Raji (cell line): Measurements from ENCODE around the gene TBC1D10B.

ENCODE experiments used
- POLR2A ChIP-seq: IDR thresholded peaks from 2 replicates; pipeline ENCODE4 v1.6.1; 2011; ENCODE audit warnings: low read depth, low read length, control low read depth; ENCODE audit not compliant: insufficient read depth

The TBC1D10B gene, protein sequence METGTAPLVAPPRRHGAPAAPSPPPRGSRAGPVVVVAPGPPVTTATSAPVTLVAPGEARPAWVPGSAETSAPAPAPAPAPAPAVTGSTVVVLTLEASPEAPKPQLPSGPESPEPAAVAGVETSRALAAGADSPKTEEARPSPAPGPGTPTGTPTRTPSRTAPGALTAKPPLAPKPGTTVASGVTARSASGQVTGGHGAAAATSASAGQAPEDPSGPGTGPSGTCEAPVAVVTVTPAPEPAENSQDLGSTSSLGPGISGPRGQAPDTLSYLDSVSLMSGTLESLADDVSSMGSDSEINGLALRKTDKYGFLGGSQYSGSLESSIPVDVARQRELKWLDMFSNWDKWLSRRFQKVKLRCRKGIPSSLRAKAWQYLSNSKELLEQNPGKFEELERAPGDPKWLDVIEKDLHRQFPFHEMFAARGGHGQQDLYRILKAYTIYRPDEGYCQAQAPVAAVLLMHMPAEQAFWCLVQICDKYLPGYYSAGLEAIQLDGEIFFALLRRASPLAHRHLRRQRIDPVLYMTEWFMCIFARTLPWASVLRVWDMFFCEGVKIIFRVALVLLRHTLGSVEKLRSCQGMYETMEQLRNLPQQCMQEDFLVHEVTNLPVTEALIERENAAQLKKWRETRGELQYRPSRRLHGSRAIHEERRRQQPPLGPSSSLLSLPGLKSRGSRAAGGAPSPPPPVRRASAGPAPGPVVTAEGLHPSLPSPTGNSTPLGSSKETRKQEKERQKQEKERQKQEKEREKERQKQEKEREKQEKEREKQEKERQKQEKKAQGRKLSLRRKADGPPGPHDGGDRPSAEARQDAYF

GRCh38 chr16:30370456-30371247 lies at the start of gene TBC1D10B:
Gene TBC1D10B (minus strand): TSS chr16:30370494. CDS start chr16:30370183, 311 bp downstream.
- TF ChIP-seq POLR2A, result no peak

- TF ChIP-seq POLR2A, result no peak
Measured at GRCh38 chr16:30418350-30419181, 48.3 kb upstream of the TBC1D10B start.

DNA sequence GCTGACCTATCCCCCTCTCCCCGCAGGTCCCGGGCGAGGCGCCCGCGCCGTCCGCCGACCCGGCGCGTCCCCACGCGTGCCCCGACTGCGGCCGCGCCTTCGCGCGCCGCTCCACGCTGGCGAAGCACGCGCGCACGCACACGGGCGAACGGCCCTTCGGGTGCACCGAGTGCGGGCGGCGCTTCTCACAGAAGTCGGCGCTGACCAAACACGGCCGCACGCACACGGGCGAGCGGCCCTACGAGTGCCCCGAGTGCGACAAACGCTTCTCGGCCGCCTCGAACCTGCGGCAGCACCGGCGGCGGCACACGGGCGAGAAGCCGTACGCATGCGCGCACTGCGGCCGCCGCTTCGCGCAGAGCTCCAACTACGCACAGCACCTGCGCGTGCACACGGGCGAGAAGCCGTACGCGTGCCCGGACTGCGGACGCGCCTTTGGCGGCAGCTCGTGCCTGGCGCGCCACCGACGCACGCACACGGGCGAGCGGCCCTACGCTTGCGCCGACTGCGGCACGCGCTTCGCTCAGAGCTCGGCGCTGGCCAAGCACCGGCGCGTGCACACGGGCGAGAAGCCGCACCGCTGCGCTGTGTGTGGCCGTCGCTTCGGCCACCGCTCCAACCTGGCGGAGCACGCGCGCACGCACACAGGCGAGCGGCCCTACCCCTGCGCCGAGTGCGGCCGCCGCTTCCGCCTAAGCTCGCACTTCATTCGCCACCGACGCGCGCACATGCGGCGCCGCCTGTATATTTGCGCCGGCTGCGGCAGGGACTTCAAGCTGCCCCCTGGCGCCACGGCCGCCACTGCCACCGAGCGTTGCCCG lies 47.4 kb upstream of the TBC1D10B start:
- TF ChIP-seq POLR2A, result peak; percentile 59

DNA sequence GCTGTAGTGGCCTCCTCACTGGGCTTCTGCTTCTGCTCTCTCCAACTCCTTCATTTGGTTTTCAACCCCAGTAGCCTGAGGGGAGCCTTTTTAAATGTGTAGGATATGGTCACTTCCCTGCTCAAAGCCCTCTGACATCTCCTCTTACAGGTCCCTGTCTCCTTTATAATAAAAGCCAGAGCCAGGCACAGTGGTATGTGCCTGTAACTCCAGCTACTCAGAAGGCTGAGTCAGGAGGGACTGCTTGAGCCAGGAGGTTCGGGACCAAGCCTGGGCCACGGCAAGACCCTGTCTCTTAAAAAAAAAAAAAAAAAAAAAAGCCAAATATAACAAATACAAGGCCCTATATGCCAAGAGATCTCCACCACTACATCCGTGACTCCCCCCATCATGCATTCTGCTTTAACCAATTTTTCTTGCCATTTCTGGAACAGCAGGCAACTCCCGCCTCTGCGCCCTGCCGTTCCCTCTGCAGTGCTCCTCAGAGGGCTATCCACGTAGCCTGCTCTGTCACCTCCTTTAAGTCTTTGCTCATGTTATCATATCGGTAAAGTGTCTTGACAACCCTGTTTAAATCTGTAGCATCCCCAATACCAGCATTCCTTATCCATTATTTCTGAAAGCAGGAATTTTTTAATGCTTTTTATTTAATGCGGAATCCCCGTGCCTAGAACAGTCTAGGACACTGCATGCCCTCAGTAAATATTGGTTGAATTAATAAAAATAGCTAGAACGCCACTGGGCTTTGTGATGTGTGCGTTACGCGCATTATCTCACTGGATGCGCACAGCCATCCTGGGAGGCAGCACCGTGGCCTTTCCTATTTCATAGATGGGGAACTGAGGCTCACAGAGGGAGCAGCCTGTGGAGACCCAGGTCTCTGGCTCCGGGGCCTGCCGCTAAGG lies 46.6 kb upstream of the TBC1D10B start:
- TF ChIP-seq POLR2A, result no peak

GRCh38 chr16:30416047-30416603 lies 45.8 kb upstream of the TBC1D10B start:
- no peak for TF ChIP-seq POLR2A

GRCh38 chr16:30414159-30414558 lies 43.9 kb upstream of the TBC1D10B start:
- no peak for TF ChIP-seq POLR2A

GRCh38 chr16:30413112-30413806 lies 43.0 kb upstream of the TBC1D10B start:
- no peak for TF ChIP-seq POLR2A

DNA sequence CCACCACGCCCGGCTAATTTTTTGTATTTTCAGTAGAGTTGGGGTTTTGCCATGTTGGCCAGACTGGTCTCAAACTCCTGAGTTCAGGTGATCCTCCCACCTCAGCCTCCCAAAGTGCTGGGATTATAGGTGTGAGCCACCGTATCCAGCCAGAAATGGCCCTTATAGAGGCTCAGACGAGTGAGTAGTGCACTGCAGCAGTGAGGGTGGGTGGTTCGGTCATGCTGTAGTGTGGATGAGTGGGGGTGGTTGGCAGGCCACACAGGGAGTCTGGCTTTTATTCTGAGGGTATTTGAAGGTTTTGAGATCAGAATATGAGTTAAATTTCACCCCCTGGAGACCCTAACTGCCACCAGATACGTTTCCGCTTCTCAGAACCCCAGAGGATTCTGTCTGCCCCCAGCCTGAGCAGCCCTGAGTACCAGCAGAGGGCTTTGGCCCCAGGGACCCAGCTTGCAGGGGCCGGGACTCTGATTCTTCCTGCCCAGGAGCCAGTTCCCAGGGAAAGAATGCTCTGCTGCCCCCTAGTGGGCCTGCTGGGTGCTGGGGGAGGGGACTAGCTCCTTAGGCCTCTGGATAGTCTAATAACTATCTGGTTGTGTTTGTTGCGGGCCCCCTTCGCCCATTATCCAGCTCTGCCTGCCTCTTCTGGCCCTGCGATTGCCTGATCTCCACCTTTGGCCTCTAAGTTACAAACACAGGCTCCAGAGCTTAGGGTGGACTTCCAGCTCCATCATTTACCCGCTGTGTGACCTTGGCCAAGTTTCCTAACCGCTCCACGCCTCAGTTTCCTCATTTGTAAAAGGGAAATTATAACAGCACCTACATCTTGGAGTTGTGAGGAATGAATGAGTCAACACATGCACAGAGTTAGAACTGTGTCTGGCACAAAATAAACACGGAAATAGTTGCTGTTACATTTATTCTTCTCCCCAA lies 39.1 kb upstream of the TBC1D10B start:
- TF ChIP-seq POLR2A, result no peak

DNA sequence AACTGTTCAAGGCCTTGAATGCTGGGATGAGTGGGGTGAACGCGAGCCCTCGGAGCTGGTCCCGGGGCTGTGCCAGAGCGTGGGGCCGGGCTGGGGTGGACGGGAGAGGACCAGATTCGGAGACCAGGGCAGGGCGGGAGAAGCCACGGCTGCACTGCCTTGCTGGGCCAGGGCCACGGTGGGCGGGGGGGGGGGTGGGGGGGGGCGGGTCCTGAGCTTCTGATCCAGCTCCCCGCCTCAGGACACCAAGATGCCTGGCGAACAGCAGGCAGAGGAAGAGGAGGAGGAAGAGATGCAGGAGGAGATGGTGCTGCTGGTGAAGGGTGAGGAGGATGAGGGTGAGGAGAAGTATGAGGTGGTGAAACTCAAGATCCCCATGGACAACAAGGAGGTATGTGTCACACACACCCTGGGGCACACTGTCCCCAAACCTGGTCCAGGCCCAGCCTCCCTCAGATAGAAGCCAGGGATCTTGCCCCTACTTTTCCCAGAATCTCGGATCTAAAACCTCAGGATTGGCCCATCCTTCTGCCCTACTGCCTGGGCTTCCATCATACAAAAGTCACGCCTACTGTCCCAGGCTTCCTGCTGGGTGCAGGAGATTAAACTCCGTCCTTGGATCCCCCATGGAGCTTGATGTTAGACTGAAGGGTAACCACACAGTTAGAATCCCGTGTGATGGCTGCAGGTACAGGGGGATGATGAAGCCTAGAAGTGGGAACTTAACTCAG lies 37.7 kb upstream of the TBC1D10B start:
- TF ChIP-seq POLR2A, result no peak
